Liver (tissue), 9 donors: Measurements from ENCODE around the gene KIRREL3. TPM values are rescaled to one million over a fixed set of nuclear protein-coding genes. Genes with fewer than 3 reads are reported as not detected.

ENCODE experiments used
- DNase-seq: peaks from one replicate; pipeline ENCODE4 v3.0.0-alpha.2; 2017; ENCODE audit warnings: low spot score
- H3K27ac ChIP-seq, 2 donors: one replicate each; pipeline ENCODE4 v1.7.0; 2013; ENCODE audit warnings: inconsistent platforms in 2 of 2, low read length in 2 of 2, control low read depth in 1 of 2, low read depth in 1 of 2, mild to moderate bottlenecking in 1 of 2
- H3K27me3 ChIP-seq, 4 donors: one replicate each; pipeline versions ENCODE4 v1.6.1 to v1.7.0; 2013; ENCODE audit warnings: low read length in 3 of 4, inconsistent platforms in 1 of 4, mild to moderate bottlenecking in 1 of 4, moderate library complexity in 1 of 4; ENCODE audit not compliant: control insufficient read depth in 4 of 4, insufficient read depth in 4 of 4
- H3K36me3 ChIP-seq, 4 donors: one replicate each; pipeline versions ENCODE4 v1.6.1 to v1.7.0; 2013; ENCODE audit warnings: low read length in 3 of 4, mild to moderate bottlenecking in 3 of 4, low read depth in 1 of 4, moderate library complexity in 1 of 4; ENCODE audit not compliant: control insufficient read depth in 4 of 4, insufficient read depth in 3 of 4
- H3K4me1 ChIP-seq, 4 donors: one replicate each; pipeline versions ENCODE4 v1.6.1 to v1.7.0; 2013; ENCODE audit warnings: low read length in 3 of 4, mild to moderate bottlenecking in 3 of 4, moderate library complexity in 1 of 4; ENCODE audit not compliant: control insufficient read depth in 4 of 4, insufficient read depth in 4 of 4
- H3K4me3 ChIP-seq, 3 donors: one replicate each; pipeline versions ENCODE4 v1.6.1 to v1.7.0; 2013; ENCODE audit warnings: low read length in 3 of 3, control low read depth in 1 of 3, low read depth in 1 of 3, mild to moderate bottlenecking in 1 of 3
- H3K9ac ChIP-seq, 2 donors: one replicate each; pipeline ENCODE4 v1.7.0; 2013; ENCODE audit warnings: low read length in 2 of 2, mild to moderate bottlenecking in 2 of 2, moderate library complexity in 2 of 2, control low read depth in 1 of 2, low read depth in 1 of 2
- H3K9me3 ChIP-seq, 4 donors: one replicate each; pipeline versions ENCODE4 v1.6.1 to v1.7.0; 2013; ENCODE audit warnings: low read length in 3 of 4; ENCODE audit not compliant: control insufficient read depth in 4 of 4
- FOXA1 ChIP-seq: IDR thresholded peaks from 2 replicates; pipeline ENCODE4 v1.6.1; 2016; ENCODE audit warnings: antibody characterized with exemption
- GABPA ChIP-seq, 2 donors: IDR thresholded peaks in 1 of 2; conservative IDR thresholded peaks in 1 of 2; 2 replicates each; pipeline ENCODE4 v1.6.1; 2016; ENCODE audit warnings: antibody characterized with exemption in 2 of 2, mild to moderate bottlenecking in 1 of 2, moderate library complexity in 1 of 2
- HNF4G ChIP-seq: IDR thresholded peaks from 2 replicates; pipeline ENCODE4 v1.6.1; 2016; ENCODE audit warnings: antibody characterized with exemption
- JUND ChIP-seq, 2 donors: IDR thresholded peaks; 2 replicates each; pipeline ENCODE4 v1.6.1; 2016; ENCODE audit warnings: antibody characterized with exemption in 2 of 2
- MAX ChIP-seq: IDR thresholded peaks from 2 replicates; pipeline ENCODE4 v1.6.1; 2016; ENCODE audit warnings: antibody characterized with exemption
- NR2F2 ChIP-seq: IDR thresholded peaks from 2 replicates; pipeline ENCODE4 v1.6.1; 2016; ENCODE audit warnings: antibody characterized with exemption
- REST ChIP-seq: IDR thresholded peaks from 2 replicates; pipeline ENCODE4 v1.6.1; 2016; ENCODE audit warnings: antibody characterized with exemption, mild to moderate bottlenecking
- RXRA ChIP-seq, 2 donors: IDR thresholded peaks; 2 replicates each; pipeline ENCODE4 v1.6.1; 2017 to 2018; ENCODE audit warnings: antibody characterized with exemption in 2 of 2, mild to moderate bottlenecking in 1 of 2
- SP1 ChIP-seq: IDR thresholded peaks from 2 replicates; pipeline ENCODE4 v1.6.1; 2018; ENCODE audit warnings: antibody characterized with exemption, mild to moderate bottlenecking
- YY1 ChIP-seq: IDR thresholded peaks from 2 replicates; pipeline ENCODE4 v1.6.1; 2016; ENCODE audit warnings: antibody characterized with exemption, mild to moderate bottlenecking
- ZBTB33 ChIP-seq: IDR thresholded peaks from 2 replicates; pipeline ENCODE4 v1.6.1; 2016; ENCODE audit warnings: antibody characterized with exemption
- WGBS: extraction: QIAGEN DNeasy Blood & Tissue Kit; methylation state at CpG from one replicate; pipeline ENCODE4 v1.1.7; 2013; 5-methylcytosine and 5-hydroxymethylcytosine counted together
- polyA plus RNA-seq, 2 donors: library from polyadenylated mRNA; stranded (reverse) in 1 of 2; unstranded in 1 of 2; fragments of 200-250 nt in 1 of 2; fragments of >200 nt in 1 of 2; fragmentation: Nextera tagmentation in 1 of 2; extraction: Ambion mirVana in 1 of 2; gene quantifications; one replicate each; pipeline versions ENCODE4 v1.2.1 to v1.2.3, GENCODE V29; 2013 to 2015
- total RNA-seq, 2 donors: library from RNA; depleted of rRNA; stranded (reverse); fragments of >200 nt; gene quantifications; one replicate each; pipeline ENCODE4 v1.2.3, GENCODE V29; 2014
- donor health status: healthy.
- donor health status: healthy.
- donor health status: healthy.
- donor health status: healthy.
- donor health status: healthy.

Gene KIRREL3
- total and polyA plus RNA-seq, 4 donors = 0.03 to 0.29 (median 0.08) TPM; not detected in 1

- TF ChIP-seq REST (no peak), MAX (no peak), YY1 (no peak)
Observed at GRCh38 chr11:126742582-126742981, 258.0 kb downstream of the KIRREL3 start (continued).

GRCh38 chr11:126740846-126741245 is 259.7 kb downstream of the KIRREL3 start:
- Histone ChIP-seq H3K9ac (no peak overlapping the region), H3K27ac (no peak overlapping the region), H3K9me3 (no peaks in the 10 kb centered on the region), H3K36me3 (no peaks in the 10 kb centered on the region), H3K4me1 (peaks cover 0 to 6% (median 4%) of the 10 kb centered on the region in 4 donors), H3K27me3 (no peaks in the 10 kb centered on the region), H3K4me3 (no peak overlapping the region)
- 76% methylated on average over 1 of the region's 1 CpG for WGBS
- TF ChIP-seq NR2F2 (no peak), JUND (IDR thresholded peaks at IDR 0.05) (no peak), HNF4G (no peak), MAX (no peak), FOXA1 (no peak), ZBTB33 (no peak), SP1 (no peak), RXRA (IDR thresholded peaks at IDR 0.05) (no peak), REST (no peak), GABPA (IDR thresholded peaks at IDR 0.05 in 1 of 2, conservative IDR thresholded peaks at IDR 0.05 in 1 of 2) (no peak)
- no peak for DNase-seq
